Activated T-helper 17 cell treated with anti-CD3 and anti-CD28 coated beads, Interleukin-2, amount 50 U/mL, for 72 hours (primary cell): ENCODE data around the gene NPSR1. TPM values are rescaled to one million over a fixed set of nuclear protein-coding genes. Genes with fewer than 3 reads are reported as not detected.
"Not testable (repeated sequence)": the region's sequence is repeated elsewhere in the genome, so short reads cannot be mapped to it uniquely, and the experiment has no call there.

Experiments used
- ATAC-seq: fragments of 150-1000 bp; cut with Tn5 transposase; replicated peaks from 2 replicates; pipeline ENCODE4 v1.10.0; 2021; ENCODE audit warnings: mild to moderate bottlenecking, moderate library complexity
- H3K27ac Mint-ChIP-seq: one replicate; pipeline ENCODE4 v1.8.0; 2022; ENCODE audit warnings: mixed read lengths
- H3K27me3 Mint-ChIP-seq: one replicate; pipeline ENCODE4 v1.8.0; 2022; ENCODE audit warnings: mixed read lengths
- H3K36me3 Mint-ChIP-seq: one replicate; pipeline ENCODE4 v1.8.0; 2022; ENCODE audit warnings: low read depth, mild to moderate bottlenecking, mixed read lengths
- H3K4me1 Mint-ChIP-seq: one replicate; pipeline ENCODE4 v1.8.0; 2022; ENCODE audit warnings: mixed read lengths
- H3K4me3 Mint-ChIP-seq: one replicate; pipeline ENCODE4 v1.8.0; 2022; ENCODE audit warnings: mild to moderate bottlenecking, mixed read lengths
- H3K9me3 Mint-ChIP-seq: one replicate; pipeline ENCODE4 v1.8.0; 2022; ENCODE audit warnings: mixed read lengths
- total RNA-seq, 2 donors: library from RNA; stranded (reverse); gene quantifications; one replicate each; pipeline ENCODE4 v1.2.3, GENCODE V29; 2022

NPSR1 gene
- total RNA-seq, 2 donors from 2014 or later: not detected

GRCh38 chr7:34844936-34845665 is 187.1 kb downstream of the NPSR1 start:
- no peak for ATAC-seq
- no peak overlapping the region for H3K27ac Mint-ChIP-seq
- no peaks in the 10 kb centered on the region for H3K36me3 Mint-ChIP-seq
- H3K27me3 Mint-ChIP-seq: peaks cover 20% of the 10 kb centered on the region
- no peak overlapping the region for H3K4me3 Mint-ChIP-seq
- H3K4me1 Mint-ChIP-seq: peaks cover 8% of the 10 kb centered on the region
- H3K9me3 Mint-ChIP-seq: no peaks in the 10 kb centered on the region

- peak; percentile 43 for ATAC-seq
- Mint-ChIP-seq H3K36me3 (no peaks in the 10 kb centered on the region), H3K4me3 (no peak overlapping the region), H3K4me1 (peaks cover 8% of the 10 kb centered on the region), H3K27ac (no peak overlapping the region), H3K27me3 (peaks cover 22% of the 10 kb centered on the region), H3K9me3 (no peaks in the 10 kb centered on the region)
Measured at GRCh38 chr7:34845666-34846361, 187.8 kb downstream of the NPSR1 start.

- Mint-ChIP-seq H3K4me1 (peaks cover 8% of the 10 kb centered on the region), H3K9me3 (no peaks in the 10 kb centered on the region), H3K27me3 (peaks cover 26% of the 10 kb centered on the region), H3K27ac (no peak overlapping the region), H3K36me3 (no peaks in the 10 kb centered on the region), H3K4me3 (no peak overlapping the region)
- ATAC-seq: no peak
Measured at GRCh38 chr7:34846976-34847375, 189.0 kb downstream of the NPSR1 start.

GRCh38 chr7:34848670-34849069 is 190.7 kb downstream of the NPSR1 start:
- H3K27ac Mint-ChIP-seq: no peak overlapping the region
- peak; percentile 31 for ATAC-seq
- H3K36me3 Mint-ChIP-seq: no peaks in the 10 kb centered on the region
- peaks cover 29% of the 10 kb centered on the region for H3K27me3 Mint-ChIP-seq
- no peaks in the 10 kb centered on the region for H3K9me3 Mint-ChIP-seq
- peaks cover 8% of the 10 kb centered on the region for H3K4me1 Mint-ChIP-seq
- H3K4me3 Mint-ChIP-seq: no peak overlapping the region

GRCh38 chr7:34849163-34849960 is 191.3 kb downstream of the NPSR1 start:
- Mint-ChIP-seq H3K27me3 (peaks cover 29% of the 10 kb centered on the region), H3K4me1 (peaks cover 8% of the 10 kb centered on the region), H3K27ac (no peak overlapping the region), H3K36me3 (no peaks in the 10 kb centered on the region), H3K4me3 (no peak overlapping the region), H3K9me3 (no peaks in the 10 kb centered on the region)
- ATAC-seq: no peak

- Mint-ChIP-seq H3K9me3 (no peaks in the 10 kb centered on the region), H3K27me3 (peaks cover 29% of the 10 kb centered on the region), H3K27ac (no peak overlapping the region), H3K4me3 (no peak overlapping the region), H3K4me1 (peaks cover 8% of the 10 kb centered on the region), H3K36me3 (no peaks in the 10 kb centered on the region)
- ATAC-seq: no peak
Measured at GRCh38 chr7:34849986-34850385, 192.0 kb downstream of the NPSR1 start.

GRCh38 chr7:34850681-34851080 is 192.7 kb downstream of the NPSR1 start:
- H3K9me3 Mint-ChIP-seq: no peaks in the 10 kb centered on the region
- no peaks in the 10 kb centered on the region for H3K36me3 Mint-ChIP-seq
- H3K4me3 Mint-ChIP-seq: no peak overlapping the region
- H3K27ac Mint-ChIP-seq: no peak overlapping the region
- H3K4me1 Mint-ChIP-seq: peaks cover 1% of the 10 kb centered on the region
- H3K27me3 Mint-ChIP-seq: peaks cover 24% of the 10 kb centered on the region
- ATAC-seq: no peak

GRCh38 chr7:34851431-34851830 is 193.4 kb downstream of the NPSR1 start:
- Mint-ChIP-seq H3K36me3 (no peaks in the 10 kb centered on the region), H3K9me3 (no peaks in the 10 kb centered on the region), H3K27me3 (peaks cover 25% of the 10 kb centered on the region), H3K4me3 (no peak overlapping the region), H3K4me1 (no peaks in the 10 kb centered on the region), H3K27ac (no peak overlapping the region)
- ATAC-seq: no peak

GRCh38 chr7:34858444-34858843 is 200.4 kb downstream of the NPSR1 start:
- not testable (repeated sequence) for H3K9me3 Mint-ChIP-seq, H3K4me3 Mint-ChIP-seq
- H3K27me3 Mint-ChIP-seq: peaks cover 26% of the 10 kb centered on the region

GRCh38 chr7:34859281-34859680 is 201.3 kb downstream of the NPSR1 start:
- not testable (repeated sequence) for ATAC-seq, H3K4me3 Mint-ChIP-seq, H3K4me1 Mint-ChIP-seq, H3K36me3 Mint-ChIP-seq, H3K9me3 Mint-ChIP-seq, H3K27ac Mint-ChIP-seq
- H3K27me3 Mint-ChIP-seq: peaks cover 26% of the 10 kb centered on the region

More at GRCh38 chr7:34858444-34858843, 200.4 kb downstream of the NPSR1 start:
- H3K36me3 Mint-ChIP-seq, ATAC-seq, H3K4me1 Mint-ChIP-seq, H3K27ac Mint-ChIP-seq: not testable (repeated sequence)

GRCh38 chr7:34866222-34866621 is 208.2 kb downstream of the NPSR1 start:
- H3K36me3 Mint-ChIP-seq, H3K27ac Mint-ChIP-seq, H3K4me3 Mint-ChIP-seq, H3K4me1 Mint-ChIP-seq, ATAC-seq: not testable (repeated sequence)
- H3K27me3 Mint-ChIP-seq: peaks cover 14% of the 10 kb centered on the region
- peaks cover 12% of the 10 kb centered on the region for H3K9me3 Mint-ChIP-seq

- not testable (repeated sequence) for H3K4me1 Mint-ChIP-seq, H3K4me3 Mint-ChIP-seq, H3K9me3 Mint-ChIP-seq, H3K27me3 Mint-ChIP-seq, H3K36me3 Mint-ChIP-seq, H3K27ac Mint-ChIP-seq, ATAC-seq
Measured at GRCh38 chr7:34867341-34867740, 209.3 kb downstream of the NPSR1 start.

GRCh38 chr7:34868602-34869001 is 210.6 kb downstream of the NPSR1 start:
- not testable (repeated sequence) for H3K36me3 Mint-ChIP-seq, H3K27me3 Mint-ChIP-seq, H3K4me1 Mint-ChIP-seq, H3K4me3 Mint-ChIP-seq, H3K27ac Mint-ChIP-seq, ATAC-seq
- peaks cover 11% of the 10 kb centered on the region for H3K9me3 Mint-ChIP-seq

GRCh38 chr7:34869057-34869456 is 211.0 kb downstream of the NPSR1 start:
- Mint-ChIP-seq H3K27ac (no peak overlapping the region), H3K4me1 (no peaks in the 10 kb centered on the region), H3K36me3 (no peaks in the 10 kb centered on the region), H3K4me3 (no peak overlapping the region), H3K27me3 (no peaks in the 10 kb centered on the region), H3K9me3 (peaks cover 11% of the 10 kb centered on the region)
- no peak for ATAC-seq

- peak; percentile 24 for ATAC-seq
- H3K9me3 Mint-ChIP-seq: peaks cover 11% of the 10 kb centered on the region
- H3K27ac Mint-ChIP-seq, H3K4me3 Mint-ChIP-seq, H3K4me1 Mint-ChIP-seq, H3K27me3 Mint-ChIP-seq, H3K36me3 Mint-ChIP-seq: not testable (repeated sequence)
Measured at GRCh38 chr7:34870041-34870440, 212.0 kb downstream of the NPSR1 start.
